NCI-H345 treated with DMSO at 0.1 percent for 48 hours (cell line): ENCODE measurements around the gene ERI3.

Source experiments
- DNase-seq: peaks from one replicate; lab custom pipeline; 2025; ENCODE audit not compliant: unreplicated experiment; lab: John Stamatoyannopoulos, UW

ERI3 gene

DNA sequence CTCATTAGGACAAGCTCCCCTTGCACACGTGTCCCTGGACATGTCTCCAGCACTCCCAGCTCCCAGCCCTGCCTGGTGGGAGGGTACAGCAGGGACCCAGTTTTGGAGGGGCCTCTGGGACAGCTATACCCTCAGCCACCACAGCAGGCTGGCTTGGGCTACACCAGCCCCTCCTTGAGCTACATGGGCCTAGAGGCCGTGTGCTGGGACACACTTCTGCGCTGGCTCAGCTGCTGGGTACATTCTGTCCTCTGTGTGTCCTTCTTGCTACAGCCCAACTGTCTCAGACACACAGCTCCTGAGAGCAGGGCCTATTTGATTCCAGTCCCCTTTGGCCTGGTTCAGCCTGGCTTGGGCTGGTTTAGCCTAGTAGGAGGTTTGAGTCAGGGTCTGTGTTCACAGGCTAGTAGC, 115.1 kb downstream of the ERI3 start:
- no peak for DNase-seq

- DNase-seq, result no peak
Observed at GRCh38 chr1:44239331-44239960, 115.6 kb downstream of the ERI3 start.

GRCh38 chr1:44238660-44239059, 116.4 kb downstream of the ERI3 start:
- DNase-seq, result no peak

GRCh38 chr1:44237721-44238457, 117.2 kb downstream of the ERI3 start:
- DNase-seq, result no peak

DNA sequence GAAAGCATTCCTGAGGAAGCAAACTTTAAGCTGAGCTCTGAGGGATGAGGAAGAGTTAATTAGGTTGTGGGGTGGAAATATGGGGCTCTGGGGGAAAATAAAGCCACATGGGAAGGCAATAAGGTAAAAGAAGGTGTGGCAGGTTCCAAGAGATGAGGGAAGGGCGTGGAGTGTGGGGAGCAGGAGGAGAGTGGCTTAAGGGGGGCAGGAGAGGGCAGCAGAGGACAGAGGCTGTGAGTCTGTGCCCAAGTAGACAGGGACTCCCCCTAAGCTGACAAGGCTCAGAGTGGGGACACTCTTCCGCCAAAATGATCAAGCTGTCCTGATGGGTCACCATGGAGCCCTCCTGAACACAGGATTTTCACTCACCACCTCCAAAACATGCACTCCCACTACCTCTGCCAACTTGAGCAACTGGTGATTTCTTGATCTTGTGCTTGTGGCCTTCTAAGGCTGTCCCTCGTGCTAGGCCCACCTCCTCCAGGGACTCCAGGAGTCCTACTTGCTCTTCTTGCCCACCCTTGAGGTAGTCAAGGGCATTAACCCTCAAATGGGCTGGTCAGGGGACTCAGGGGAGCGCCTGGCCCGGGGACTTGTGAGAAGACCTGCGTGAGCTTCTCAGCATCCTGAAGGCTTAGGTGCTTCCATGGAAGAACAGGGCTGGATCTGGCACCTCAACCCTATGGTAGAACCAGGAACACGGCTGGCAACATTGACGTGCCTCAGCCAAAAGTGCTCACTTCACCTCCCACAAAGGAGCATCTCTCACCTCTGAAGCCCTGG, 118.4 kb downstream of the ERI3 start:
- DNase-seq, result no peak

GRCh38 chr1:44235808-44236207, 119.2 kb downstream of the ERI3 start:
- no peak for DNase-seq

DNA sequence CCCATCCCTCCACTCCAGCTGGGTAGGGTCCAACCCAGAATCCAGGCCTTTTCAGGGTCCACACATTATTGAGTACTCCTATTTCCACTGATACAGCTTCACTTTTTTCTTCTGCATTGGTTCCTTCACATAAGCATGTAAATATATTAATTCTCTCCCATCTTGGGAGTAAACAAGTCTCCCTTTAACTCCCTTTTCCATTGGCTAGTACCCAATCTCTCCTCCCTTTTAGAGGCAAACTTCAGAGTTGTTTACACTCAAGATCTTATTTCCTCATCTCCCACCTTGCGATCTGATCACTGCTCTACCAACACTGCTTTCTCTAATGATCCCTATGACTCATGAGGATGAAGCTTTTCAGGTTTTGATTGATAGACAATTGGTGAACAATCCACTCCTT, 121.5 kb downstream of the ERI3 start:
- DNase-seq, result no peak

- no peak for DNase-seq
Observed at GRCh38 chr1:44230796-44231195, 124.3 kb downstream of the ERI3 start.

GRCh38 chr1:44229435-44230167, 125.5 kb downstream of the ERI3 start:
- no peak for DNase-seq

DNA sequence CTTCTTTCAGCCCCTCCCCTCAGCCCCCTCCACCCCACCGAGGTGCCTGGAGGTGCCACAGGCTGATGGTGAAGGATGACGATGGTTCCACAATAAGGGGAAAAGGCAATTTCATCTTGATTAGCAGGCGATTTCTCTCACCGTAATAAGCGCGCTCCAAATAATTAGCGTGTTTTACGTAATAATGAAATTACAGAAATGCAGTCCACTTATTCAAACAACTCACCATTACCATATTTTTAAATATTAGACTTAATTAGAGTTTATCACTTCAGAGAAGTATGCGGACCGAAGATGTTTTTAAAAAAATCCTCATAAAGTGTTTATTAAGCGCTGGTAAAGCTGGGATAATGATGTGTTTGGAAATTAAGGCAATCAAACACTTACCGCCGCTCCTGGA, 126.8 kb downstream of the ERI3 start:
- no peak for DNase-seq

- no peak for DNase-seq
Observed at GRCh38 chr1:44227211-44227610, 127.8 kb downstream of the ERI3 start.

- DNase-seq, result no peak
Observed at GRCh38 chr1:44225761-44226160, 129.3 kb downstream of the ERI3 start.

DNA sequence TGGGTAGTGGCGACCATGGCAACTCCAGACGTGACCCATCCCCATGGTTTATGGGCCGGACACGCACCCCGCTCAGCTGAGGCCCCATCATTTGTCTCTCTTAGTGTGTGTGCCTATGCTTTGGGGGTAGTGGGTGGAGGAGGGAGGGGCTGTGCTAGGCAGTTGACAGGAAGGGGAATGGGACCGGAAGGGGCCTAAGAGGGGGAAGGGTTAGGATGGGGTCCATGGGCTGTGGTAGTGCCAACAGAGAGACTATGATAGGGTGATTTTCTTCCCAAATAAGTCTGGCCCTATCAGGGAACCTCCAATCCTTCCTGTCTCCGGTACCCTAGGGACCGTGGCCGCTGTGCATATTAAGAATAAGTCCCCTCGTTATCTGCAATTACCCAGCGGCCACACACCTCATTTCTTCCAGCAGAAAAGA, 131.9 kb downstream of the ERI3 start:
- no peak for DNase-seq

DNA sequence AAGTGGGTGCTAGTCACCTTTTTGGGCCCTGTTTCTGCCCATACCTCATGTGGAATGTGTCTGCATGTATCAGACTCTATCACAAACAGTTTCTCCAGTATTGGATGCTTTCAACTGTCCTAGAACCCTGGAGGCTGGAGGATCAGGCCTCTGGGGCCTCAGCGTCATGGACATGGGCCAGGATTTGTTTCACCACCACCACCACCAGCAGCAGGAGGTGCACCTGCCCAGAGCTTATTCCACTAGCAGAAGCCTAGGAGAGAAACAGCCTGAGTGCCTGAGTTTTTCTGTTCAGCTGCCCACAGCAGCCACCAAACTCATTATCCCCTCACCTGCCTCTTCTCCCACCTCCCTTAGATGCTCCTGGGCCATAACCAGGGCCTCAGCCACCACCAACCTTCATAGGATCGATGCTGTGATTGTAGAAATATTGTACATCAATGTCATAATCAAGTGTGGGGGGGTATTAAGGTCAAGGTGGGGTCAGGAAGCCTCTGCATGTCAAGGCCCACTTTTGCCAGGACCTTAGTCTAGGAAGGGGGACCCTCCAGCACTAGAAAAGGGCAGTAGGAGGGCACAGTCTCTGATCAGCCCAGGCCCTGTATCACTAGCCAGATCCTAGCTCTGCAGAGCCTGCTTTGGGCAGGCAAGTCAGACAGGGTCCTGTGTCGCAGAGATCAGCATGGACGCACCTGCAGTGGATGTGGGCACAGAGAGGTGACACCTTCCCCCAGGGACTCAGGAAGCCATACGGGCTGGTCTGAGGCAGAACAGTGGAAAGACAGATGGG, 132.5 kb downstream of the ERI3 start:
- no peak for DNase-seq

GRCh38 chr1:44221769-44222168, 133.3 kb downstream of the ERI3 start:
- no peak for DNase-seq

- no peak for DNase-seq
Observed at GRCh38 chr1:44220755-44221154, 134.3 kb downstream of the ERI3 start.

GRCh38 chr1:44220001-44220751, 134.9 kb downstream of the ERI3 start:
- no peak for DNase-seq

DNA sequence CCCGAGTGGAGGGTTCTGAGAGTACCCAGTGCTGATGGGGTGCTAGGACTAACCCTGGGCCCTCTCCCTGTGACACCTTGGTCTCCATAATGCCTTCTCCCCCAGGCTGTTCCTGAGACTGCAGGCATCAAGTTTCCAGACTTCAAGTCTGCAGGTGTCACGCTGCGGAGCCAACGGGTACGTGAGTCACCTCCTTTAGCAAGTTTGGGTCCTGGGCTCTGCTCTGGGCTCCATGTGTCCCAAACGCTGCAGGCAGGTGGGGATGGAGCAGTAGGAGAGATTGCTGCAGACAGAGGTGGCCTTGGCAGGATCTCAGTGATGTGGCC, 135.8 kb downstream of the ERI3 start:
- DNase-seq, result no peak

DNA sequence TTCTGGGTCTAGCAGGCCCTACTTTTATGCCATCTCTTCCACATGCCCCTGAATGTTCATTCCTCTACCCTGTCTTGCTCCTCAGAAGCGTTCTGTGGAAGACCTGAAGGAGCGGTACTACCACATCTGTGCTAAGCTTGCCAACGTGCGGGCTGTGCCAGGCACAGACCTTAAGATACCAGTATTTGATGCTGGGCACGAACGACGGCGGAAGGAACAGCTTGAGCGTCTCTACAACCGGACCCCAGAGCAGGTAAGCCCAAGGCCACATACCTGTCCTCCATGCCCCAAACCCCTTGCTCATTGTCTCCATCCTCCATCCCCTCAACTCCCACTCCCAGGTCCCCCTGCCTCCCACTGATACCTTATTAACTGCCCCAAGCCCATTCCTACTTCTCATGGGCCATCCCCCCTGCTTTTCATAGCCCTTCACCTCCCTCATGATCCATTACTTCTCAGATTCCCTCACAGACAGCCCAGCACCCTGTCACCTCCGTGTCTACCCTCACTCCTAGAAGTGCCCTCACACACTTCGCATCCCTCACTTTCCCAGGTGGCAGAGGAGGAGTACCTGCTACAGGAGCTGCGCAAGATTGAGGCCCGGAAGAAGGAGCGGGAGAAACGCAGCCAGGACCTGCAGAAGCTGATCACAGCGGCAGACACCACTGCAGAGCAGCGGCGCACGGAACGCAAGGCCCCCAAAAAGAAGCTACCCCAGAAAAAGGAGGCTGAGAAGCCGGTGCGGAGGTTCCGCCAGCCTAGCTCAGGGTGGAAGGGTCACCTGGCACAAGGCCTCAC, 136.4 kb downstream of the ERI3 start:
- DNase-seq, result no peak
